Stomach (tissue), 9 donors: ENCODE data around the gene TRHDE. TPM values are rescaled to one million over a fixed set of nuclear protein-coding genes. Genes with fewer than 3 reads are reported as not detected.

ENCODE experiments used
- DNase-seq, 2 donors: peaks; one replicate each; pipeline versions ENCODE4 v3.0.0 to v3.0.0-alpha.2; 2013 to 2019
- H3K27ac ChIP-seq, 5 donors: fragments of 200-600 bp in 4 of 5; sonication (generic) in 4 of 5; one replicate each; pipeline ENCODE4 v1.5.1; 2013 to 2019; ENCODE audit warnings: mild to moderate bottlenecking in 1 of 5, moderate library complexity in 1 of 5
- H3K27me3 ChIP-seq, 3 donors: fragments of 200-600 bp; sonication (generic); one replicate each; pipeline ENCODE4 v1.5.1; 2017 to 2019; ENCODE audit warnings: mixed run types in 1 of 3
- H3K36me3 ChIP-seq, 4 donors: fragments of 200-600 bp; sonication (generic); 1 replicate in 3 of 4; 2 replicates in 1 of 4; pipeline ENCODE4 v1.5.1; 2016 to 2019
- H3K4me1 ChIP-seq, 4 donors: fragments of 200-600 bp; sonication (generic); one replicate each; pipeline ENCODE4 v1.5.1; 2016 to 2019
- H3K4me3 ChIP-seq, 4 donors: fragments of 200-600 bp; sonication (generic) in 3 of 4; one replicate each; pipeline ENCODE4 v1.5.1; 2016 to 2019; ENCODE audit warnings: mild to moderate bottlenecking in 1 of 4
- H3K9me3 ChIP-seq, 4 donors: fragments of 200-600 bp; sonication (generic); one replicate each; pipeline ENCODE4 v1.5.1; 2016 to 2019
- CTCF ChIP-seq, 7 experiments: fragments of 450-650 bp in 4 of 7; fragments of 200-600 bp in 3 of 7; sonication (generic) in 3 of 7; IDR thresholded peaks; one replicate each; pipeline ENCODE4 v1.5.1; 2016 to 2019; ENCODE audit warnings: antibody characterized with exemption in 7 of 7, control low read depth in 2 of 7, mild to moderate bottlenecking in 1 of 7
- EP300 ChIP-seq: sonication (generic); formaldehyde crosslinking; IDR thresholded peaks from one replicate; pipeline ENCODE4 v1.6.1; 2017; ENCODE audit warnings: antibody characterized with exemption
- POLR2A ChIP-seq, 4 donors: fragments of 450-650 bp; IDR thresholded peaks; one replicate each; pipeline ENCODE4 v1.6.1; 2016; ENCODE audit warnings: antibody characterized with exemption in 4 of 4, control low read depth in 2 of 4, mild to moderate bottlenecking in 1 of 4, moderate library complexity in 1 of 4
- POLR2AphosphoS5 ChIP-seq, 3 donors: sonication (generic); formaldehyde crosslinking; IDR thresholded peaks; one replicate each; pipeline ENCODE4 v1.6.1; 2016; ENCODE audit warnings: antibody characterized with exemption in 3 of 3
- WGBS, 5 donors: extraction: QIAGEN DNeasy Blood & Tissue Kit in 3 of 5; methylation state at CpG; one replicate each; pipeline versions ENCODE4 v1.1.5 to v1.1.7; 2013 to 2018; 5-methylcytosine and 5-hydroxymethylcytosine counted together
- intact Hi-C: fragments of 100-400 bp; cut with DNase I; formaldehyde crosslinking; loops from one replicate; pipeline ENCODE4 v1.15.1; 2023; ENCODE audit warnings: low total_unique reads
- polyA plus RNA-seq, 3 donors: library from polyadenylated mRNA; stranded (reverse); fragments of 200-250 nt; gene quantifications; one replicate each; pipeline ENCODE4 v1.2.3, GENCODE V29; 2013
- total RNA-seq, 5 donors: library from RNA; depleted of rRNA; stranded (reverse); fragments of >200 nt; gene quantifications; one replicate each; pipeline versions ENCODE4 v1.1.0 to v1.2.3, GENCODE V29; 2014 to 2016
- donor health status: healthy with polysubstance abuse.
- donor health status: Bipolar disorder and iron deficiency.
- donor health status: healthy.

The TRHDE gene
- total and polyA plus RNA-seq, 8 donors = 0.13 to 75.3 (median 3.2) TPM

- peak in 1 of 2 donors; percentile 18 for DNase-seq
- Histone ChIP-seq H3K36me3 (no peaks in the 10 kb centered on the region), H3K27me3 (peaks cover 7 to 35% (median 19%) of the 10 kb centered on the region in 3 donors), H3K4me1 (peaks cover 4 to 18% (median 17%) of the 10 kb centered on the region in 4 donors), H3K9me3 (no peaks in the 10 kb centered on the region), H3K27ac (no peak overlapping the region), H3K4me3 (no peak overlapping the region)
- no peak for TF ChIP-seq CTCF (IDR thresholded peaks at IDR 0.05)
- no peak for TF ChIP-seq POLR2AphosphoS5 (IDR thresholded peaks at IDR 0.05)
- TF ChIP-seq POLR2A (IDR thresholded peaks at IDR 0.05) = no peak
- no peak for TF ChIP-seq EP300
- intact Hi-C loops = no loop called here
- 61 to 77% (median 66%) methylated on average over 2 of the region's 2 CpGs for WGBS, 5 donors
Measured at GRCh38 chr12:72267974-72268373, 4.2 kb upstream of the TRHDE start.

- Histone ChIP-seq H3K36me3 (no peaks in the 10 kb centered on the region), H3K27ac (no peak overlapping the region), H3K4me3 (no peak overlapping the region), H3K27me3 (peaks cover 10 to 40% (median 24%) of the 10 kb centered on the region in 3 donors), H3K4me1 (peaks cover 8 to 23% (median 22%) of the 10 kb centered on the region in 4 donors), H3K9me3 (no peaks in the 10 kb centered on the region)
- no peak for DNase-seq
- intact Hi-C loops = no loop called here
- WGBS, 5 donors = 58 to 74% (median 66%) methylated on average over 2 of the region's 2 CpGs
- TF ChIP-seq POLR2AphosphoS5 (IDR thresholded peaks at IDR 0.05) = no peak
- no peak for TF ChIP-seq POLR2A (IDR thresholded peaks at IDR 0.05)
- no peak for TF ChIP-seq EP300
- no peak for TF ChIP-seq CTCF (IDR thresholded peaks at IDR 0.05)
Measured at GRCh38 chr12:72268386-72268785, 3.8 kb upstream of the TRHDE start.

- DNase-seq = no peak
- intact Hi-C loops = no loop called here
- TF ChIP-seq POLR2A (IDR thresholded peaks at IDR 0.05) = no peak
- no peak for TF ChIP-seq CTCF (IDR thresholded peaks at IDR 0.05)
- TF ChIP-seq POLR2AphosphoS5 (IDR thresholded peaks at IDR 0.05) = no peak
- TF ChIP-seq EP300 = no peak
- Histone ChIP-seq H3K4me1 (peaks cover 8 to 34% (median 28%) of the 10 kb centered on the region in 4 donors), H3K27ac (no peak overlapping the region), H3K4me3 (no peak overlapping the region), H3K36me3 (no peaks in the 10 kb centered on the region), H3K9me3 (no peaks in the 10 kb centered on the region), H3K27me3 (peaks cover 17 to 51% (median 35%) of the 10 kb centered on the region in 3 donors)
- 15 to 33% (median 19%) methylated on average over 1 of the region's 1 CpG for WGBS, 5 donors
Measured at GRCh38 chr12:72269491-72269890, 2.7 kb upstream of the TRHDE start.

- TF ChIP-seq POLR2AphosphoS5 (IDR thresholded peaks at IDR 0.05) (no peak), POLR2A (IDR thresholded peaks at IDR 0.05) (no peak), EP300 (no peak), CTCF (IDR thresholded peaks at IDR 0.05) (no peak)
- Histone ChIP-seq H3K9me3 (no peaks in the 10 kb centered on the region), H3K4me3 (no peak overlapping the region), H3K27ac (no peak overlapping the region), H3K27me3 (peaks cover 17 to 58% (median 35%) of the 10 kb centered on the region in 3 donors), H3K4me1 (peaks cover 8 to 37% (median 28%) of the 10 kb centered on the region in 4 donors), H3K36me3 (no peaks in the 10 kb centered on the region)
- 36 to 54% (median 51%) methylated on average over 2 of the region's 2 CpGs for WGBS, 5 donors
- DNase-seq = no peak
- intact Hi-C loops = no loop called here
Measured at GRCh38 chr12:72270246-72270645, 1.9 kb upstream of the TRHDE start.
